Measurements from ENCODE around the gene PCNT.

DNA sequence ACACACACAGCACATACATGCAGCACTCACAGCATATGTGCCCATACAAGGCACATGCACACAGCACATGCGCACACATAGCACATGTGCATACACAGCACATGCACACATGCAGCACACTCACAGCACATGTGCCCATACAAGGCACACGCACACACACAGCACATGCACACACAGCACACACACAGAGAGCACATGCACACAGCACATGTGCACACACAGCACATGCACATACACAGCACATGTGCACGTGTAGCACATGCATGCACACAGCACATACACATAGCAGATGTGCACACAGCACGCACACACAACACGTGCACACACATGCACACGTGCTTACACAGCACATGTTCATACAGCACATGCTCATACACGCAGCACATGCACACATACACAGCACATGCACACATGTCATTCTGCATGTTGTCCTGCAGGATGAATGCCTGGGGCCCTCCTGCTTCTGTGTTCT is 48.1 kb downstream of the PCNT start:
- TF ChIP-seq, protein P1, sequence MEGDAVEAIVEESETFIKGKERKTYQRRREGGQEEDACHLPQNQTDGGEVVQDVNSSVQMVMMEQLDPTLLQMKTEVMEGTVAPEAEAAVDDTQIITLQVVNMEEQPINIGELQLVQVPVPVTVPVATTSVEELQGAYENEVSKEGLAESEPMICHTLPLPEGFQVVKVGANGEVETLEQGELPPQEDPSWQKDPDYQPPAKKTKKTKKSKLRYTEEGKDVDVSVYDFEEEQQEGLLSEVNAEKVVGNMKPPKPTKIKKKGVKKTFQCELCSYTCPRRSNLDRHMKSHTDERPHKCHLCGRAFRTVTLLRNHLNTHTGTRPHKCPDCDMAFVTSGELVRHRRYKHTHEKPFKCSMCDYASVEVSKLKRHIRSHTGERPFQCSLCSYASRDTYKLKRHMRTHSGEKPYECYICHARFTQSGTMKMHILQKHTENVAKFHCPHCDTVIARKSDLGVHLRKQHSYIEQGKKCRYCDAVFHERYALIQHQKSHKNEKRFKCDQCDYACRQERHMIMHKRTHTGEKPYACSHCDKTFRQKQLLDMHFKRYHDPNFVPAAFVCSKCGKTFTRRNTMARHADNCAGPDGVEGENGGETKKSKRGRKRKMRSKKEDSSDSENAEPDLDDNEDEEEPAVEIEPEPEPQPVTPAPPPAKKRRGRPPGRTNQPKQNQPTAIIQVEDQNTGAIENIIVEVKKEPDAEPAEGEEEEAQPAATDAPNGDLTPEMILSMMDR (conservative IDR thresholded peaks at IDR 0.05; ENCODE audit: low read depth, low read length): no peak
- TF ChIP-seq MAZ (IDR thresholded peaks at IDR 0.05; ENCODE audit: borderline replicate concordance, low read depth, low read length): no peak
- no peak for TF ChIP-seq RAD21 (IDR thresholded peaks at IDR 0.05; ENCODE audit: low read length)
- TF ChIP-seq SMC3 (IDR thresholded peaks at IDR 0.05; ENCODE audit: low read depth, low read length): no peak
- no peak for TF ChIP-seq RCOR1 (IDR thresholded peaks at IDR 0.05; ENCODE audit: insufficient replicate concordance, low read length)
- TF ChIP-seq POLR2A (IDR thresholded peaks at IDR 0.05; ENCODE audit: low read depth, low read length): no peak
- TF ChIP-seq FOS (IDR thresholded peaks at IDR 0.05; ENCODE audit: low read depth, low read length): no peak
- TF ChIP-seq MAFK (IDR thresholded peaks at IDR 0.05; ENCODE audit: low read depth, low read length): no peak
- no peak for TF ChIP-seq BHLHE40 (IDR thresholded peaks at IDR 0.05; ENCODE audit: low read depth, low read length)
- TF ChIP-seq CHD1 (IDR thresholded peaks at IDR 0.05; ENCODE audit: low read depth, low read length): no peak
- no peak for TF ChIP-seq RFX5 (IDR thresholded peaks at IDR 0.05; ENCODE audit: low read depth, low read length)
- no peak for TF ChIP-seq MXI1 (IDR thresholded peaks at IDR 0.05; ENCODE audit: borderline replicate concordance, low read depth, low read length)
- TF ChIP-seq CEBPB (IDR thresholded peaks at IDR 0.05; ENCODE audit: low read depth, low read length): no peak
- TF ChIP-seq NFE2L2 (IDR thresholded peaks at IDR 0.05; ENCODE audit: low read depth, low read length): no peak
